KG1 (cell line): ENCODE results near the gene HMGCS1.
"Not testable (repeated sequence)": the region's sequence is repeated elsewhere in the genome, so short reads cannot be mapped to it uniquely, and the experiment has no call there.

ENCODE experiments used
- DNase-seq: peaks from one replicate; lab custom pipeline; 2025; lab: John Stamatoyannopoulos, UW

HMGCS1 gene

GRCh38 chr5:43313035-43313853 lies at the start of gene HMGCS1:
Gene HMGCS1, minus strand, starts transcription at chr5:43313412. Its CDS starts 14,447 bp downstream, at chr5:43298965.
- peak; percentile 96 for DNase-seq

GRCh38 chr5:43358726-43359125 lies 45.5 kb upstream of the HMGCS1 start:
- no peak for DNase-seq

- DNase-seq, result no peak
Observed at GRCh38 chr5:43358301-43358700, 45.1 kb upstream of the HMGCS1 start.

GRCh38 chr5:43357878-43358281 lies 44.7 kb upstream of the HMGCS1 start:
- no peak for DNase-seq

- DNase-seq, result no peak
Observed at GRCh38 chr5:43357067-43357466, 43.9 kb upstream of the HMGCS1 start.

- DNase-seq, result no peak
Observed at GRCh38 chr5:43354774-43355173, 41.6 kb upstream of the HMGCS1 start.

- no peak for DNase-seq
Observed at GRCh38 chr5:43353668-43354067, 40.5 kb upstream of the HMGCS1 start.

- no peak for DNase-seq
Observed at GRCh38 chr5:43352915-43353314, 39.7 kb upstream of the HMGCS1 start.

GRCh38 chr5:43352131-43352530 lies 38.9 kb upstream of the HMGCS1 start:
- DNase-seq, result no peak

- DNase-seq, result no peak
Observed at GRCh38 chr5:43348861-43349363, 35.7 kb upstream of the HMGCS1 start.

GRCh38 chr5:43348207-43348606 lies 35.0 kb upstream of the HMGCS1 start:
- DNase-seq, result no peak

GRCh38 chr5:43338862-43339261 lies 25.6 kb upstream of the HMGCS1 start:
- peak; percentile 3 for DNase-seq

- no peak for DNase-seq
Observed at GRCh38 chr5:43336159-43336558, 22.9 kb upstream of the HMGCS1 start.

- no peak for DNase-seq
Observed at GRCh38 chr5:43335681-43336080, 22.5 kb upstream of the HMGCS1 start.

GRCh38 chr5:43332401-43332800 lies 19.2 kb upstream of the HMGCS1 start:
- DNase-seq, result no peak

GRCh38 chr5:43325624-43326023 lies 12.4 kb upstream of the HMGCS1 start:
- DNase-seq, result not testable (repeated sequence)

GRCh38 chr5:43323488-43323887 lies 10.3 kb upstream of the HMGCS1 start:
- not testable (repeated sequence) for DNase-seq

- no peak for DNase-seq
Observed at GRCh38 chr5:43320846-43321245, 7.6 kb upstream of the HMGCS1 start.

GRCh38 chr5:43316421-43316820 lies 3.2 kb upstream of the HMGCS1 start:
- DNase-seq, result no peak

GRCh38 chr5:43315682-43316081 lies 2.5 kb upstream of the HMGCS1 start:
- no peak for DNase-seq

GRCh38 chr5:43315263-43315662 lies 2.1 kb upstream of the HMGCS1 start:
- DNase-seq, result no peak

GRCh38 chr5:43314724-43315123 lies 1.5 kb upstream of the HMGCS1 start:
- DNase-seq, result no peak

GRCh38 chr5:43313854-43314457 lies 744 bp upstream of the HMGCS1 start:
- DNase-seq, result no peak

- peak; percentile 33 for DNase-seq
Observed at GRCh38 chr5:43312699-43313034, 545 bp downstream of the HMGCS1 start.
